Stimulated activated CD8-positive, alpha-beta memory T cell treated with anti-CD3 and anti-CD28 coated beads, Interleukin-2, amount 100 ng/mL, for 48 hours (primary cell): ENCODE results near the gene TNS3.

Source experiments
- DNase-seq, 2 donors: peaks; one replicate each; pipeline ENCODE4 v3.0.0-alpha.2; 2020; ENCODE audit warnings: low read depth in 2 of 2

The TNS3 gene

GRCh38 chr7:47408675-47409074 is 173.2 kb downstream of the TNS3 start:
- DNase-seq = no peak

GRCh38 chr7:47407821-47408674 is 173.9 kb downstream of the TNS3 start:
- no peak for DNase-seq

- no peak for DNase-seq
Observed at GRCh38 chr7:47407136-47407535, 174.8 kb downstream of the TNS3 start.

GRCh38 chr7:47406801-47407129 is 175.1 kb downstream of the TNS3 start:
- DNase-seq = no peak

GRCh38 chr7:47405921-47406800 is 175.8 kb downstream of the TNS3 start:
- no peak for DNase-seq

- DNase-seq = no peak
Observed at GRCh38 chr7:47405286-47405904, 176.5 kb downstream of the TNS3 start.

GRCh38 chr7:47404010-47404409 is 177.9 kb downstream of the TNS3 start:
- peak in 1 of 2 donors; percentile 9 for DNase-seq

- no peak for DNase-seq
Observed at GRCh38 chr7:47402941-47403866, 178.7 kb downstream of the TNS3 start.

- DNase-seq = no peak
Observed at GRCh38 chr7:47401611-47402570, 180.0 kb downstream of the TNS3 start.

- no peak for DNase-seq
Observed at GRCh38 chr7:47400741-47401206, 181.1 kb downstream of the TNS3 start.

- DNase-seq = no peak
Observed at GRCh38 chr7:47400001-47400400, 181.9 kb downstream of the TNS3 start.

- no peak for DNase-seq
Observed at GRCh38 chr7:47394751-47395252, 187.1 kb downstream of the TNS3 start.

- no peak for DNase-seq
Observed at GRCh38 chr7:47394216-47394615, 187.7 kb downstream of the TNS3 start.

GRCh38 chr7:47393406-47393805 is 188.5 kb downstream of the TNS3 start:
- DNase-seq = no peak

GRCh38 chr7:47392241-47392759 is 189.6 kb downstream of the TNS3 start:
- no peak for DNase-seq

- DNase-seq = no peak
Observed at GRCh38 chr7:47391726-47392125, 190.2 kb downstream of the TNS3 start.

- DNase-seq = no peak
Observed at GRCh38 chr7:47390914-47391313, 191.0 kb downstream of the TNS3 start.

GRCh38 chr7:47389923-47390630 is 191.8 kb downstream of the TNS3 start:
- DNase-seq = no peak
